IMR-90 (cell line): ENCODE data around the gene XCR1. TPM values are rescaled to one million over a fixed set of nuclear protein-coding genes. Genes with fewer than 3 reads are reported as not detected.

Source experiments
- ATAC-seq: fragments of 200-7000 bp; cut with Tn5 transposase; 2 replicates; pipeline ENCODE4 v1.9.1; 2020; ENCODE audit warnings: low read depth, mild to moderate bottlenecking, moderate library complexity
- BruUV-seq: library from RNA; stranded (reverse); fragments of 400-500 nt; replicated peaks from 2 replicates; lab custom pipeline; 2021; lab: Mats Ljungman, UMichigan
- CTCF ChIA-PET: fragments of 300-600 bp; formaldehyde crosslinking; extraction: SDS; loops from one replicate; lab custom pipeline; 2021; ENCODE audit warnings: antibody characterized with exemption; lab: Yijun Ruan, JAX
- POLR2A ChIA-PET: fragments of 300-600 bp; sonication (Branson Sonifier 250); formaldehyde crosslinking; loops from one replicate; lab custom pipeline; 2022; ENCODE audit warnings: antibody characterized with exemption; ENCODE audit not compliant: unreplicated experiment; lab: Charles Lee
- DNase-seq: peaks from one replicate; pipeline ENCODE4 v3.0.0; 2013
- H2AFZ ChIP-seq: replicated peaks from 2 replicates; pipeline ENCODE3; 2013; ENCODE audit warnings: low read length, mild to moderate bottlenecking; ENCODE audit not compliant: poor library complexity
- H2AK5ac ChIP-seq: 2 replicates; pipeline ENCODE4 v1.6.1; 2013; ENCODE audit warnings: low read depth, low read length, inconsistent platforms
- H2AK9ac ChIP-seq: replicated peaks from 2 replicates; pipeline ENCODE3; 2013; ENCODE audit warnings: mild to moderate bottlenecking, low read depth, low read length, moderate library complexity; ENCODE audit not compliant: poor library complexity
- H2BK120ac ChIP-seq: 2 replicates; pipeline ENCODE4 v1.6.1; 2013; ENCODE audit warnings: low read depth, low read length, inconsistent platforms
- H2BK15ac ChIP-seq: 3 replicates; pipeline ENCODE4 v1.6.1; 2013; ENCODE audit warnings: low read depth, low read length, inconsistent platforms
- H2BK20ac ChIP-seq: 2 replicates; pipeline ENCODE4 v1.6.1; 2013; ENCODE audit warnings: low read depth, mild to moderate bottlenecking, inconsistent platforms, low read length, moderate library complexity
- H2BK5ac ChIP-seq: 2 replicates; pipeline ENCODE4 v1.6.1; 2013; ENCODE audit warnings: mild to moderate bottlenecking, low read depth, low read length, inconsistent platforms; ENCODE audit not compliant: poor library complexity, severe bottlenecking
- H3K14ac ChIP-seq: replicated peaks from 2 replicates; pipeline ENCODE4 v1.6.1; 2013; ENCODE audit warnings: low read depth, low read length, inconsistent platforms
- H3K18ac ChIP-seq: 2 replicates; pipeline ENCODE4 v1.6.1; 2013; ENCODE audit warnings: low read depth, low read length, control low read depth
- H3K23ac ChIP-seq: 2 replicates; pipeline ENCODE4 v1.6.1; 2013; ENCODE audit warnings: low read depth, low read length, inconsistent platforms
- H3K27ac ChIP-seq: 2 replicates; pipeline ENCODE4 v1.5.1; 2013; ENCODE audit warnings: mild to moderate bottlenecking, control low read depth, low read length; ENCODE audit not compliant: insufficient read depth
- H3K27me3 ChIP-seq: 2 replicates; pipeline ENCODE4 v1.6.1; 2013; ENCODE audit warnings: low read length; ENCODE audit not compliant: control insufficient read depth, insufficient read depth
- H3K36me3 ChIP-seq: 2 replicates; pipeline ENCODE4 v1.6.1; 2013; ENCODE audit warnings: low read length, mixed read lengths; ENCODE audit not compliant: control insufficient read depth, insufficient read depth
- H3K4ac ChIP-seq: 2 replicates; pipeline ENCODE4 v1.6.1; 2013; ENCODE audit warnings: low read depth, low read length, inconsistent platforms
- H3K4me1 ChIP-seq: 2 replicates; pipeline ENCODE4 v1.6.1; 2013; ENCODE audit warnings: low read length, mixed read lengths; ENCODE audit not compliant: control insufficient read depth, insufficient read depth
- H3K4me2 ChIP-seq: 2 replicates; pipeline ENCODE4 v1.6.1; 2013; ENCODE audit warnings: low read depth, mild to moderate bottlenecking, control low read depth, low read length, moderate library complexity
- H3K4me3 ChIP-seq: 2 replicates; pipeline ENCODE4 v1.5.1; 2013; ENCODE audit warnings: low read depth, mild to moderate bottlenecking, control low read depth, low read length, moderate library complexity; ENCODE audit not compliant: insufficient read depth
- H3K56ac ChIP-seq: 2 replicates; pipeline ENCODE4 v1.6.1; 2013; ENCODE audit warnings: low read length, inconsistent platforms; ENCODE audit not compliant: insufficient read depth; ENCODE audit errors: extremely low read depth
- H3K79me1 ChIP-seq, 2 experiments: 2 replicates each; pipeline ENCODE4 v1.6.1; 2013; ENCODE audit warnings: low read length in 2 of 2, inconsistent platforms in 1 of 2, low read depth in 1 of 2
- H3K9ac ChIP-seq: 2 replicates; pipeline ENCODE4 v1.6.1; 2013; ENCODE audit warnings: low read depth, low read length, control low read depth
- H3K9me1 ChIP-seq: 2 replicates; pipeline ENCODE4 v1.6.1; 2013; ENCODE audit warnings: low read length, inconsistent platforms; ENCODE audit not compliant: insufficient read depth
- H3K9me3 ChIP-seq: 2 replicates; pipeline ENCODE4 v1.6.1; 2013; ENCODE audit warnings: low read length; ENCODE audit not compliant: control insufficient read depth, insufficient read depth
- H4K20me1 ChIP-seq: 2 replicates; pipeline ENCODE4 v1.6.1; 2013; ENCODE audit warnings: low read length, inconsistent platforms; ENCODE audit not compliant: insufficient read depth
- H4K5ac ChIP-seq: 2 replicates; pipeline ENCODE4 v1.6.1; 2013; ENCODE audit warnings: mild to moderate bottlenecking, low read depth, low read length, control low read depth
- H4K8ac ChIP-seq, 2 experiments: 2 replicates each; pipeline ENCODE4 v1.6.1; 2013; ENCODE audit warnings: low read depth in 2 of 2, low read length in 2 of 2, control low read depth in 1 of 2, inconsistent platforms in 1 of 2
- H4K91ac ChIP-seq: 2 replicates; pipeline ENCODE4 v1.6.1; 2013; ENCODE audit warnings: low read depth, low read length, inconsistent platforms; ENCODE audit not compliant: insufficient read depth
- CHD1 ChIP-seq: IDR thresholded peaks from 2 replicates; pipeline ENCODE4 v1.6.1; 2012; ENCODE audit warnings: low read depth, low read length, improper control_type of control experiment
- CTCF ChIP-seq: conservative IDR thresholded peaks from 2 replicates; pipeline ENCODE4 v1.5.1; 2012; ENCODE audit warnings: mild to moderate bottlenecking, low read depth, low read length, improper control_type of control experiment
- FOS ChIP-seq: fragments of 150-350 bp; IDR thresholded peaks from 2 replicates; pipeline ENCODE4 v1.6.1; 2016; ENCODE audit warnings: low read depth, low read length
- MAFK ChIP-seq: IDR thresholded peaks from 2 replicates; pipeline ENCODE4 v1.6.1; 2012; ENCODE audit warnings: low read depth, low read length, improper control_type of control experiment
- MXI1 ChIP-seq: IDR thresholded peaks from 2 replicates; pipeline ENCODE4 v1.6.1; 2012; ENCODE audit warnings: low read depth, mild to moderate bottlenecking, low read length, moderate library complexity, borderline replicate concordance
- POLR2A ChIP-seq: IDR thresholded peaks from 2 replicates; pipeline ENCODE4 v1.6.1; 2012; ENCODE audit warnings: mild to moderate bottlenecking, low read depth, low read length
- RAD21 ChIP-seq: IDR thresholded peaks from 2 replicates; pipeline ENCODE4 v1.6.1; 2012; ENCODE audit warnings: low read length, improper control_type of control experiment
- RFX5 ChIP-seq: IDR thresholded peaks from 2 replicates; pipeline ENCODE4 v1.8.0; 2012; ENCODE audit warnings: low read depth, mild to moderate bottlenecking, low read length, moderate library complexity
- SMC3 ChIP-seq: fragments of 150-350 bp; IDR thresholded peaks from 2 replicates; pipeline ENCODE4 v1.6.1; 2016; ENCODE audit warnings: low read depth, mild to moderate bottlenecking, antibody characterized with exemption, low read length, moderate library complexity
- WGBS, 2 experiments: methylation state at CpG; one replicate each; pipeline versions ENCODE4 v1.1.5 to v1.1.7; 2013; ENCODE audit warnings: missing lambda C conversion rate in 2 of 2; ENCODE audit not compliant: insufficient read length in 1 of 2; ENCODE audit errors: extremely low coverage in 2 of 2; 5-methylcytosine and 5-hydroxymethylcytosine counted together
- dilution Hi-C: fragments of 300-500 bp; cut with HindIII; formaldehyde crosslinking; loops from one replicate; pipeline ENCODE4 v1.14.3; 2018; ENCODE audit warnings: low sequenced_read_pairs; ENCODE audit not compliant: unreplicated experiment
- in situ Hi-C: fragments of 300-500 bp; cut with MboI; formaldehyde crosslinking; loops from 3 replicates; pipeline ENCODE4 v1.14.3; 2019; ENCODE audit warnings: low sequenced_read_pairs, inconsistent platforms, mixed read lengths
- intact Hi-C: fragments of 100-400 bp; cut with micrococcal nuclease; formaldehyde crosslinking; loops from 2 replicates; pipeline ENCODE4 v1.10.0; 2022
- polyA plus RNA-seq, 3 experiments: library from polyadenylated mRNA; depleted of rRNA; stranded (reverse); fragments of >200 nt; gene quantifications; 2 replicates each; pipeline ENCODE4 v1.2.3, GENCODE V29; 2012; ENCODE audit warnings: low replicate concordance in 1 of 3
- total RNA-seq: library from RNA; depleted of rRNA; stranded (reverse); fragments of >200 nt; gene quantifications from 2 replicates; pipeline ENCODE4 v1.2.3, GENCODE V29; 2012
- TF ChIP-seq, protein P1 (sequence below): fragments of 150-350 bp; IDR thresholded peaks from 2 replicates; pipeline ENCODE4 v1.6.1; 2016; ENCODE audit warnings: low read depth, mild to moderate bottlenecking, low read length, moderate library complexity, borderline replicate concordance

The XCR1 gene
- total and polyA plus RNA-seq, 2 of the 4 experiments (the other 2 are of a cell fraction), result not detected

GRCh38 chr3:46027736-46028397 is 584 bp upstream of the XCR1 start:
- POLR2A ChIA-PET, result no interaction called here
- intact Hi-C loops, result no loop called here

More at GRCh38 chr3:46027736-46028397, 584 bp upstream of the XCR1 start:
- Histone ChIP-seq H3K9me3 (peaks cover 9% of the 10 kb centered on the region), H3K4me1 (no peaks in the 10 kb centered on the region), H3K4me2 (no peak overlapping the region), H3K18ac (no peak overlapping the region), H3K4ac (no peak overlapping the region), H3K27me3 (peaks cover 5% of the 10 kb centered on the region), H2BK15ac (no peak overlapping the region), H2AK5ac (no peak overlapping the region), H3K79me1 (no peaks in the 10 kb centered on the region), H3K56ac (no peak overlapping the region), H4K91ac (no peak overlapping the region), H3K36me3 (no peaks in the 10 kb centered on the region), H2AFZ (no peak overlapping the region), H3K9me1 (no peaks in the 10 kb centered on the region; the same call in 1 of the 2 replicates), H2BK120ac (no peak overlapping the region), H3K27ac (no peak overlapping the region), H3K23ac (no peak overlapping the region), H3K9ac (no peak overlapping the region), H4K8ac (no peak overlapping the region), H2BK5ac (no peak overlapping the region), H2BK20ac (no peak overlapping the region), H3K4me3 (no peak overlapping the region), H3K14ac (no peak overlapping the region), H2AK9ac (no peak overlapping the region), H4K5ac (no peak overlapping the region), H4K20me1 (no peaks in the 10 kb centered on the region)
- 57% methylated on average over 4 of the region's 6 CpGs; no CpG with 5 or more reads in 1 of the 2 experiments for WGBS, 2 experiments
- in situ Hi-C loops (no loop called here), dilution Hi-C loops (no loop called here)
- CTCF ChIA-PET, result no interaction called here
- TF ChIP-seq SMC3 (no peak), POLR2A (no peak), FOS (no peak), RFX5 (no peak), CTCF (no peak), CHD1 (no peak), MXI1 (no peak), RAD21 (no peak), MAFK (no peak)
- TF ChIP-seq, protein P1, sequence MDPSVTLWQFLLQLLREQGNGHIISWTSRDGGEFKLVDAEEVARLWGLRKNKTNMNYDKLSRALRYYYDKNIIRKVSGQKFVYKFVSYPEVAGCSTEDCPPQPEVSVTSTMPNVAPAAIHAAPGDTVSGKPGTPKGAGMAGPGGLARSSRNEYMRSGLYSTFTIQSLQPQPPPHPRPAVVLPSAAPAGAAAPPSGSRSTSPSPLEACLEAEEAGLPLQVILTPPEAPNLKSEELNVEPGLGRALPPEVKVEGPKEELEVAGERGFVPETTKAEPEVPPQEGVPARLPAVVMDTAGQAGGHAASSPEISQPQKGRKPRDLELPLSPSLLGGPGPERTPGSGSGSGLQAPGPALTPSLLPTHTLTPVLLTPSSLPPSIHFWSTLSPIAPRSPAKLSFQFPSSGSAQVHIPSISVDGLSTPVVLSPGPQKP, result no peak
- no peak for DNase-seq
- no TSS peak for BruUV-seq
- ATAC-seq, result no peak
